Mammary epithelial cell (primary cell): Measurements from ENCODE around the gene PLD1.

Experiments
- EZH2 ChIP-seq: IDR thresholded peaks from 2 replicates; pipeline ENCODE4 v1.6.1; 2012; ENCODE audit warnings: low read length, inconsistent platforms, borderline replicate concordance
- TF ChIP-seq, protein P1 (sequence below), 2 donors: IDR thresholded peaks in 1 of 2; conservative IDR thresholded peaks in 1 of 2; 2 replicates each; pipeline ENCODE4 v1.5.1; 2011 to 2012; ENCODE audit warnings: inconsistent platforms in 2 of 2, low read length in 2 of 2, mild to moderate bottlenecking in 2 of 2, control low read depth in 1 of 2, low read depth in 1 of 2; ENCODE audit not compliant: insufficient read depth in 1 of 2; ENCODE audit errors: extremely low read depth in 1 of 2

DNA sequence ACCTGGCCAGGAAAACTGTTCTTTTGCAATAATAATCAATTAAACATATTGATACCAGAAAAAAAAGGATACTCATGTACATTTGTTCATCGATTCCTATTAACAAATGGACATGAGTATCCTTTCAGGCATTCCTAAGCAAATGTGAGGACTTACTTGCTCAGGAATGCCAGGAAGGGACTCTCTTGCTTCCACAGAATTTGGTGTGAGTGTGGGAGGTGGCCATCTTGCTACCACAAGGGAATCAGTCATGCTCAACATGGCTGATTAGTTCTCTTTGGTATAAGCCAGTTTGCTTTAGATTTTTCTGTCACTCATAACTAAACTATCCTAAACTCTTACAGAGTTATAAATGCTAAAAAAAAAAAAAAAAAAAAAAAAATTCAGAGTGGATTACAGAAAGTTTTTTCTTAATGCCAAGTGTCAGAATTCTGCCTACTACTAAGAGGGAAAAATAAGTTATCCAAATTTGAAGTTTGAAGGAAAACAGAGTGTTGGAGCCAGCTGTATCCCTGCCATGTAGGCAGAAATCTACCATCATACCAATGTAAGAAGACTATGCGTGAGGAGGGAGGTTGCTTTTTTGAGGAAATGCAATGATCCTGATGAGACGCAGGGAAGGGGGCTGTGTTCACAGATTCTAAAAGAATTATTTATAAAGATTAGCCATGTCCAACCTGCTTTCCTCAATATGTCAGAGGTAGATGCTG, 98.7 kb downstream of the PLD1 start:
- TF ChIP-seq, protein P1, sequence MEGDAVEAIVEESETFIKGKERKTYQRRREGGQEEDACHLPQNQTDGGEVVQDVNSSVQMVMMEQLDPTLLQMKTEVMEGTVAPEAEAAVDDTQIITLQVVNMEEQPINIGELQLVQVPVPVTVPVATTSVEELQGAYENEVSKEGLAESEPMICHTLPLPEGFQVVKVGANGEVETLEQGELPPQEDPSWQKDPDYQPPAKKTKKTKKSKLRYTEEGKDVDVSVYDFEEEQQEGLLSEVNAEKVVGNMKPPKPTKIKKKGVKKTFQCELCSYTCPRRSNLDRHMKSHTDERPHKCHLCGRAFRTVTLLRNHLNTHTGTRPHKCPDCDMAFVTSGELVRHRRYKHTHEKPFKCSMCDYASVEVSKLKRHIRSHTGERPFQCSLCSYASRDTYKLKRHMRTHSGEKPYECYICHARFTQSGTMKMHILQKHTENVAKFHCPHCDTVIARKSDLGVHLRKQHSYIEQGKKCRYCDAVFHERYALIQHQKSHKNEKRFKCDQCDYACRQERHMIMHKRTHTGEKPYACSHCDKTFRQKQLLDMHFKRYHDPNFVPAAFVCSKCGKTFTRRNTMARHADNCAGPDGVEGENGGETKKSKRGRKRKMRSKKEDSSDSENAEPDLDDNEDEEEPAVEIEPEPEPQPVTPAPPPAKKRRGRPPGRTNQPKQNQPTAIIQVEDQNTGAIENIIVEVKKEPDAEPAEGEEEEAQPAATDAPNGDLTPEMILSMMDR (conservative IDR thresholded peaks at IDR 0.05 in 1 of 2, IDR thresholded peaks at IDR 0.05 in 1 of 2; ENCODE audit: extremely low read depth in 1 of 2, insufficient read depth in 1 of 2, low read depth in 1 of 2, low read length in 2 of 2) = no peak
- TF ChIP-seq EZH2 = no peak
